K562 (cell line): ENCODE measurements around the gene MYCT1.
"Not testable (repeated sequence)": the region's sequence is repeated elsewhere in the genome, so short reads cannot be mapped to it uniquely, and the experiment has no call there.

Source experiments
- CTCF ChIP-seq, 3 experiments: IDR thresholded peaks in 2 of 3; conservative IDR thresholded peaks in 1 of 3; 2 replicates each; pipeline ENCODE4 v1.5.1; 2011 to 2012; ENCODE audit warnings: low read length in 3 of 3, mild to moderate bottlenecking in 3 of 3, control low read depth in 2 of 3, improper control_type of control experiment in 1 of 3, inconsistent platforms in 1 of 3, low read depth in 1 of 3, mixed read lengths in 1 of 3, moderate library complexity in 1 of 3; ENCODE audit not compliant: insufficient read depth in 2 of 3
- CXXC5 ChIP-seq: fragments of 250-450 bp; sonication (Bioruptor Pico); IDR thresholded peaks from 2 replicates; pipeline ENCODE4 v1.8.0; 2022; ENCODE audit warnings: inconsistent platforms, mild to moderate bottlenecking, moderate library complexity
- FOXA1 ChIP-seq: fragments of 450-650 bp; IDR thresholded peaks from 2 replicates; pipeline ENCODE4 v1.6.1; 2016; ENCODE audit warnings: mild to moderate bottlenecking, borderline replicate concordance
- TF ChIP-seq, protein P1 (sequence below): fragments of 250-450 bp; sonication (Bioruptor Pico); IDR thresholded peaks from 2 replicates; pipeline ENCODE4 v1.5.0; 2021; ENCODE audit warnings: mild to moderate bottlenecking, borderline replicate concordance

DNA sequence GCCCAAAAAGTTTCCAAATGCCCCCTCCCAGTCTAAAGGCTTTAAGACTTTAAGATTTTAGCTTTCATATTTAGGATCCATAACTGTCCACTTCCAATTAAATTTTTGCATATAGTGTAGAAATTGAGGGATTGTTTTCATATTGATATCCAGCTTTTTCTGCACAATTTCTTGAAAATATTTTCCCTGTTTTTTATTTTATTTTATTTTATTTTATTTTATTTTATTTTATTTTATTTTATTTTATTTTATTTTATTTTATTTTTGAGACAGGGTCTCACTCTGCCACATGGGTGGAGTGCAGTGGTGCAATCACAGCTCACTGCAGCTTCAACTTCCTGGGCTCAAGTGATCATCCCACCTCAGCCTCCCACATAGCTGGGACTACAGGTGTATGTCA, 6.1 kb downstream of the MYCT1 start:
- not testable (repeated sequence) for TF ChIP-seq CXXC5 (CRISPR knock-in tag); FOXA1; CTCF (IDR thresholded peaks at IDR 0.05 in 2 of 3, conservative IDR thresholded peaks at IDR 0.05 in 1 of 3; ENCODE audit: insufficient read depth in 2 of 3, low read depth in 1 of 3, low read length in 3 of 3)
- TF ChIP-seq, protein P1, sequence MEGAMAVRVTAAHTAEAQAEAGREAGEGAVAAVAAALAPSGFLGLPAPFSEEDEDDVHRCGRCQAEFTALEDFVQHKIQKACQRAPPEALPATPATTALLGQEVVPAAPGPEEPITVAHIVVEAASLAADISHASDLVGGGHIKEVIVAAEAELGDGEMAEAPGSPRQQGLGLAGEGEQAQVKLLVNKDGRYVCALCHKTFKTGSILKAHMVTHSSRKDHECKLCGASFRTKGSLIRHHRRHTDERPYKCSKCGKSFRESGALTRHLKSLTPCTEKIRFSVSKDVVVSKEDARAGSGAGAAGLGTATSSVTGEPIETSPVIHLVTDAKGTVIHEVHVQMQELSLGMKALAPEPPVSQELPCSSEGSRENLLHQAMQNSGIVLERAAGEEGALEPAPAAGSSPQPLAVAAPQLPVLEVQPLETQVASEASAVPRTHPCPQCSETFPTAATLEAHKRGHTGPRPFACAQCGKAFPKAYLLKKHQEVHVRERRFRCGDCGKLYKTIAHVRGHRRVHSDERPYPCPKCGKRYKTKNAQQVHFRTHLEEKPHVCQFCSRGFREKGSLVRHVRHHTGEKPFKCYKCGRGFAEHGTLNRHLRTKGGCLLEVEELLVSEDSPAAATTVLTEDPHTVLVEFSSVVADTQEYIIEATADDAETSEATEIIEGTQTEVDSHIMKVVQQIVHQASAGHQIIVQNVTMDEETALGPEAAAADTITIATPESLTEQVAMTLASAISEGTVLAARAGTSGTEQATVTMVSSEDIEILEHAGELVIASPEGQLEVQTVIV (CRISPR knock-in tag) = not testable (repeated sequence)
